H9 (cell line): Measurements from ENCODE around the gene OGFOD2. TPM values are rescaled to one million over a fixed set of nuclear protein-coding genes. Genes with fewer than 3 reads are reported as not detected.

ENCODE experiments used
- DNase-seq: peaks from one replicate; pipeline ENCODE4 v3.0.0-alpha.2; 2017
- H2AFZ ChIP-seq: one replicate; pipeline ENCODE4 v1.6.1; 2013; ENCODE audit warnings: mild to moderate bottlenecking, low read length, control low read depth, moderate library complexity
- H2AK5ac ChIP-seq: 2 replicates; pipeline ENCODE4 v1.6.1; 2013; ENCODE audit warnings: low read length, control low read depth, mixed read lengths; ENCODE audit not compliant: insufficient read length
- H2BK120ac ChIP-seq: one replicate; pipeline ENCODE4 v1.6.1; 2013; ENCODE audit warnings: low read depth, mild to moderate bottlenecking, low read length, control low read depth, inconsistent platforms; ENCODE audit not compliant: poor library complexity, severe bottlenecking
- H2BK12ac ChIP-seq: 2 replicates; pipeline ENCODE4 v1.6.1; 2013; ENCODE audit warnings: low read length, control low read depth, mixed read lengths, low read depth; ENCODE audit not compliant: insufficient read length
- H2BK15ac ChIP-seq: 2 replicates; pipeline ENCODE4 v1.6.1; 2013; ENCODE audit warnings: low read depth, low read length, control low read depth
- H2BK20ac ChIP-seq: one replicate; pipeline ENCODE4 v1.6.1; 2013; ENCODE audit warnings: low read depth, mild to moderate bottlenecking, low read length, control low read depth, inconsistent platforms; ENCODE audit not compliant: poor library complexity, severe bottlenecking
- H2BK5ac ChIP-seq: 2 replicates; pipeline ENCODE4 v1.6.1; 2013; ENCODE audit warnings: low read length, control low read depth, mixed read lengths; ENCODE audit not compliant: insufficient read length
- H3K14ac ChIP-seq: 2 replicates; pipeline ENCODE4 v1.6.1; 2013; ENCODE audit warnings: low read length, control low read depth; ENCODE audit not compliant: insufficient read depth
- H3K18ac ChIP-seq: 2 replicates; pipeline ENCODE4 v1.6.1; 2013; ENCODE audit warnings: low read depth, mild to moderate bottlenecking, mixed read lengths, low read length, control low read depth; ENCODE audit not compliant: insufficient read length
- H3K23ac ChIP-seq: 2 replicates; pipeline ENCODE4 v1.6.1; 2013; ENCODE audit warnings: low read length, control low read depth, mixed read lengths, low read depth; ENCODE audit not compliant: insufficient read length
- H3K23me2 ChIP-seq: 2 replicates; pipeline ENCODE4 v1.6.1; 2013; ENCODE audit warnings: low read depth, mild to moderate bottlenecking, mixed read lengths, low read length, control low read depth; ENCODE audit not compliant: insufficient read length, poor library complexity, severe bottlenecking
- H3K27ac ChIP-seq: 2 replicates; pipeline ENCODE4 v1.5.1; 2013; ENCODE audit warnings: low read length, control low read depth, mixed read lengths, low read depth; ENCODE audit not compliant: insufficient read length
- H3K27me3 ChIP-seq: 2 replicates; pipeline ENCODE4 v1.6.1; 2013; ENCODE audit warnings: low read length, control low read depth, inconsistent platforms; ENCODE audit not compliant: insufficient read depth
- H3K4ac ChIP-seq: 2 replicates; pipeline ENCODE4 v1.6.1; 2013; ENCODE audit warnings: low read depth, mild to moderate bottlenecking, control low read depth, inconsistent platforms, low read length, moderate library complexity
- H3K4me1 ChIP-seq: 2 replicates; pipeline ENCODE4 v1.6.1; 2013; ENCODE audit warnings: low read length, control low read depth, inconsistent platforms; ENCODE audit not compliant: insufficient read depth
- H3K4me2 ChIP-seq: 2 replicates; pipeline ENCODE4 v1.6.1; 2013; ENCODE audit warnings: low read length, control low read depth, mixed read lengths; ENCODE audit not compliant: insufficient read length, insufficient read depth
- H3K56ac ChIP-seq: 2 replicates; pipeline ENCODE4 v1.6.1; 2013; ENCODE audit warnings: low read depth, mild to moderate bottlenecking, mixed read lengths, low read length, control low read depth; ENCODE audit not compliant: insufficient read length
- H3K79me1 ChIP-seq: 2 replicates; pipeline ENCODE4 v1.6.1; 2013; ENCODE audit warnings: low read depth, mild to moderate bottlenecking, moderate library complexity, low read length, control low read depth, inconsistent platforms; ENCODE audit not compliant: insufficient read depth, poor library complexity, severe bottlenecking
- H3K79me2 ChIP-seq: 2 replicates; pipeline ENCODE4 v1.6.1; 2013; ENCODE audit warnings: low read length, control low read depth, inconsistent platforms; ENCODE audit not compliant: insufficient read depth
- H3K9ac ChIP-seq: 2 replicates; pipeline ENCODE4 v1.6.1; 2013; ENCODE audit warnings: low read length, control low read depth, mixed read lengths; ENCODE audit not compliant: insufficient read length; ENCODE audit errors: extremely low read depth
- H3K9me3 ChIP-seq: one replicate; pipeline ENCODE4 v1.6.1; 2013; ENCODE audit warnings: low read depth, low read length, inconsistent platforms; ENCODE audit not compliant: control insufficient read depth
- H3T11ph ChIP-seq: one replicate; pipeline ENCODE4 v1.6.1; 2013; ENCODE audit warnings: mild to moderate bottlenecking, low read length, control low read depth, inconsistent platforms
- H4K20me1 ChIP-seq: one replicate; pipeline ENCODE4 v1.6.1; 2013; ENCODE audit not compliant: control insufficient read depth, insufficient read length, insufficient read depth
- H4K5ac ChIP-seq: 2 replicates; pipeline ENCODE4 v1.6.1; 2013; ENCODE audit warnings: low read depth, mild to moderate bottlenecking, mixed read lengths, low read length, control low read depth; ENCODE audit not compliant: insufficient read length
- H4K8ac ChIP-seq: replicated peaks from 2 replicates; pipeline ENCODE4 v1.6.1; 2013; ENCODE audit warnings: low read length, control low read depth, mixed read lengths, low read depth; ENCODE audit not compliant: insufficient read length
- H4K91ac ChIP-seq: 2 replicates; pipeline ENCODE4 v1.6.1; 2013; ENCODE audit warnings: low read depth, mild to moderate bottlenecking, moderate library complexity, mixed read lengths, low read length, control low read depth; ENCODE audit not compliant: insufficient read length
- H3K27ac Mint-ChIP-seq, 3 experiments: 2 replicates in 2 of 3; 3 replicates in 1 of 3; pipeline ENCODE4 v1.8.0; 2020 to 2021; ENCODE audit warnings: mixed read lengths in 3 of 3, mild to moderate bottlenecking in 1 of 3, moderate library complexity in 1 of 3
- H3K27me3 Mint-ChIP-seq: 2 replicates; pipeline ENCODE4 v1.8.0; 2021; ENCODE audit warnings: low read depth, mild to moderate bottlenecking, moderate library complexity, mixed read lengths
- H3K36me3 Mint-ChIP-seq, 3 experiments: 2 replicates in 2 of 3; 3 replicates in 1 of 3; pipeline ENCODE4 v1.8.0; 2020 to 2021; ENCODE audit warnings: low read depth in 3 of 3, mixed read lengths in 3 of 3; ENCODE audit not compliant: insufficient read depth in 1 of 3
- H3K4me1 Mint-ChIP-seq, 2 experiments: 2 replicates each; pipeline ENCODE4 v1.8.0; 2020; ENCODE audit warnings: mixed read lengths in 2 of 2
- H3K4me3 Mint-ChIP-seq, 2 experiments: 2 replicates in 1 of 2; 3 replicates in 1 of 2; pipeline ENCODE4 v1.8.0; 2020 to 2021; ENCODE audit warnings: mild to moderate bottlenecking in 2 of 2, mixed read lengths in 2 of 2, moderate library complexity in 1 of 2
- H3K9me3 Mint-ChIP-seq, 2 experiments: 2 replicates in 1 of 2; 3 replicates in 1 of 2; pipeline ENCODE4 v1.8.0; 2020; ENCODE audit warnings: mild to moderate bottlenecking in 2 of 2, mixed read lengths in 2 of 2, moderate library complexity in 1 of 2
- CTCF ChIP-seq: fragments of 200-600 bp; sonication (generic); conservative IDR thresholded peaks from 3 replicates; pipeline ENCODE4 v1.8.0; 2021; ENCODE audit warnings: antibody characterized with exemption, mild to moderate bottlenecking
- WGBS: extraction: QIAGEN DNeasy Blood & Tissue Kit; methylation state at CpG from one replicate; pipeline ENCODE4 v1.1.7; 2013; ENCODE audit warnings: missing lambda C conversion rate, low lambda C conversion rate, mixed read lengths; ENCODE audit not compliant: insufficient read length; ENCODE audit errors: extremely low coverage; 5-methylcytosine and 5-hydroxymethylcytosine counted together
- total RNA-seq: library from RNA; stranded (reverse); gene quantifications from 2 replicates; pipeline ENCODE4 v1.2.1, GENCODE V29; 2021

The OGFOD2 gene
- total RNA-seq, 1 experiment from 2014 or later = 14.7 TPM

GRCh38 chr12:122955156-122955555 is 19.9 kb upstream of the OGFOD2 start:
- no peak overlapping the region for H3K4me2 ChIP-seq
- H2AK5ac ChIP-seq = no peak overlapping the region
- WGBS = no CpG with 5 or more reads among the region's 8 CpGs
- no peaks in the 10 kb centered on the region for H3K9me3 Mint-ChIP-seq
- no peaks in the 10 kb centered on the region; a peak in 1 of 4 replicates for H3K4me1 Mint-ChIP-seq
- H3K27ac Mint-ChIP-seq = no peak overlapping the region
- H4K91ac ChIP-seq = no peak overlapping the region
- H3K36me3 Mint-ChIP-seq = 0 out of 7 replicates have a peak, but pooled peaks cover 0 to 2% (median 0%) of the 10 kb centered on the region in 3 experiments
- H4K20me1 ChIP-seq = no peaks in the 10 kb centered on the region
- no peaks in the 10 kb centered on the region for H3K23me2 ChIP-seq
- no peaks in the 10 kb centered on the region for H3K4me1 ChIP-seq
- H2BK120ac ChIP-seq = no peak overlapping the region
- no peaks in the 10 kb centered on the region for H3K79me2 ChIP-seq
- H3K18ac ChIP-seq = no peak overlapping the region
- H2BK5ac ChIP-seq = no peak overlapping the region
- H3K4ac ChIP-seq = no peak overlapping the region
- no peaks in the 10 kb centered on the region for H3K9me3 ChIP-seq
- H3K9ac ChIP-seq = no peak overlapping the region
- H2AFZ ChIP-seq = no peak overlapping the region
- no peak overlapping the region for H2BK20ac ChIP-seq
- H3K14ac ChIP-seq = no peak overlapping the region
- no peak overlapping the region for H4K5ac ChIP-seq
- H3K23ac ChIP-seq = no peak overlapping the region
- TF ChIP-seq CTCF = no peak
- no peak overlapping the region for H3K4me3 Mint-ChIP-seq
- H3K27me3 ChIP-seq = no peaks in the 10 kb centered on the region
- H3K27ac ChIP-seq = no peak overlapping the region
- H3T11ph ChIP-seq = no peak overlapping the region
- no peak for DNase-seq
- H2BK12ac ChIP-seq = no peak overlapping the region
- no peak overlapping the region for H4K8ac ChIP-seq
- no peak overlapping the region for H2BK15ac ChIP-seq
- H3K27me3 Mint-ChIP-seq = peaks cover 31% of the 10 kb centered on the region
- H3K79me1 ChIP-seq = no peaks in the 10 kb centered on the region
- no peak overlapping the region for H3K56ac ChIP-seq
